ENCODE data around the gene PARVB.
"Not testable (repeated sequence)": the region's sequence is repeated elsewhere in the genome, so short reads cannot be mapped to it uniquely, and the experiment has no call there.

Gene PARVB

GRCh38 chr22:44091021-44091721 is 67.1 kb downstream of the PARVB start:
- peak; percentile 38 for DNase-seq

GRCh38 chr22:44091751-44092150 is 67.6 kb downstream of the PARVB start:
- DNase-seq: no peak

GRCh38 chr22:44092636-44093220 is 68.6 kb downstream of the PARVB start:
- DNase-seq: no peak

GRCh38 chr22:44093791-44094190 is 69.7 kb downstream of the PARVB start:
- DNase-seq: no peak

DNA sequence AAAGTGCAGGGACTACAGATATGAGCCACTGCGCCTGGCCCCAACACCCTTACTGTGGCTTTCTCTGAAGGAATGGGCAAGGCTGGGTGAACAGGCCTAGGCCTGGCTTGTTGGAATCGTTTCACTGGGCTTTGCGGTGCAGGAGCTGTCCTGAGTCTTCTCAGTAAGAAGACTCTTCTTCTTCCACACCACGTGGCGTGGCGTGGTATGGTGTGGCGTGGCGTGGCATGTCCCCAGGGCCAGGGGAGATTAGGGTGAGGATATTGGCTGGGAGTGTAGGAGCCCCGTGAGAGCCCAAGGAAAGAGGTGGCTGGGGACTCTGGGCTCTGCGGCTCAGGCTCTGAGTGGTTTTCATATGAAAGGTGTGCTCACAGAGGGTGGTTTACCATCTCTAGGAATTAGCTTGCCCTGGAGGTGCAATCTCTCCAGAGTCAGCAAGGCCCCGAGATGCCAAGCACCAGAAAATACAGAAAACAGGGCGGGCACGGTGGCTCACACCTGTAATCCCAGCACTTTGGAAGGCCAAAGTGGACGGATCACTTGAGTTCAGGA is 70.7 kb downstream of the PARVB start:
- DNase-seq: no peak

- DNase-seq: no peak
Observed at GRCh38 chr22:44096736-44097135, 72.6 kb downstream of the PARVB start.

GRCh38 chr22:44097263-44098020 is 73.3 kb downstream of the PARVB start:
- DNase-seq: no peak

GRCh38 chr22:44098021-44098739 is 74.1 kb downstream of the PARVB start:
- DNase-seq: no peak

- no peak for DNase-seq
Observed at GRCh38 chr22:44098966-44099530, 74.9 kb downstream of the PARVB start.

GRCh38 chr22:44099696-44100095 is 75.6 kb downstream of the PARVB start:
- DNase-seq: no peak

DNA sequence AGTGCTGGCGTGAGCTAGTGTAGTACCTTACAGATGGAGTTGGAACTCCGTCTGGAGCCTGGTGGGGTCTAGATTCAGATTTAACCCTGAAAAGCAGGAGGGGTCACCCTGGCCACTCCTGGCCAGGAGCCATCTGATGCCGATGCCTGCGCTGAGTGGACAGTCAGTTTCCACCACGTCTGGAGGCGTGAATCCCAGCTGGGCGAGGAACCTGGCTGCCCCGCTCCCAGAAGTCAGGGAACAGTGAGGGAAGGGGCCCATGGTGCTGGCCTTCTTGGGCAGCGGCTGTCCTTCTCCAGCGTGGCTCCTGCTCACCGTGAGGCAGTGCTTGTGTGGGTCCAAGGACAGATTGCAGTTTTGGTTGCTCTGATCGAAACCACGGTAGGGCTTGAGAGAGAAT is 76.3 kb downstream of the PARVB start:
- no peak for DNase-seq

- DNase-seq: no peak
Observed at GRCh38 chr22:44102121-44102520, 78.0 kb downstream of the PARVB start.

DNA sequence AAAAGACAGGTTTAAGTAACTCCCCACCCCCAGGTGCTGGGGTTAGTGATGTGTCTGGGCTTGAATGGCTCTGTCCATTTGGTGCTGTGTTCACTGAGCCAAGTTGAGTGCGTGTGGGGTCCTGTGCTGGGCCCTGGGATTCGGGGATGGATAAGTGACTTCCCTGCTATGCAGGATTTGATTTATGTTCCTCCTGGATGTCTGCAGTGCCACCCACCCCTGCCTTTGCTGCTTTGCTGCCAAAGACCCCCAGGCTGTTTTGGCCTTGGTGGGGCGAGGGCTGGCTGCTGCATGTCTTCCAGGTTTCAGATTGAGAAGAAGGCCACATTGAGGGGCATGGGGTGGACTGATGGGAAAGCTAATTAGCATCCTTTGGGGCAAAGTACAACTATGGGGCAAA is 78.8 kb downstream of the PARVB start:
- no peak for DNase-seq

DNA sequence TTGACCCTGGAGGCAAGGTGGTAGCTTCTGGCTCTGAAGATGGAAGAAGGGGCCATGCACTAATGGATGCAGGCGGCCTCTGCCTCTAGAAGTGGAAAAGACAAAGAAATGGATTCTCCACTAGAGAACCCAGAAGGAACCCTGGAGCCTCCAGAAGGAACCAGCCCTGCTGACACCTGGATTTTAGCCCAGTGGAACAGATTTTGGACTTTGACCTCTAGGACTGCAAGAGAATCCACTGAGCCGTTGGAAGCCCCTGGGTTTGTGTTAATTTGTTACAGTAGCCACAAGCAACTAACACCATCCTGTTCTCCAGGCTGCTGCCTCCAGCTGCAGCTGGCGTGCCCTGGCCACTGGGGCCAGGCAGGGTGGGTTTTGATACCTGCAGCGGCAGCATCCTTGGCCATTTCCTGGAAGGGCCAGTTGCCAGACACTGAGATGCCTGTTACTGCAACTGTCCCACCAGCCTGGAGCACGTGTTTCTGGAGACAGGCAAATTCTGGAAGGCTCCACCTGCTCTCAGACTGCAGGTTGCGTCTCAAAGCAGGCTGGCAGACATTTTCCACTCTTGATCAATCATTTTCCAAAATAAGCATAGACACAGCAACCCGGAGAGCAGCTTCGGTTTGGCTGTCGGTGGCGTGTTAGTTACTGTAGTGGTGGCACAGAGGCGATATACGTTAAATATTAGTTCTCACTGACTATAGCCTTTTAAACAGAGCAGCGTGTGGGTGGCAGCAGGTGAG is 79.8 kb downstream of the PARVB start:
- DNase-seq: no peak

DNA sequence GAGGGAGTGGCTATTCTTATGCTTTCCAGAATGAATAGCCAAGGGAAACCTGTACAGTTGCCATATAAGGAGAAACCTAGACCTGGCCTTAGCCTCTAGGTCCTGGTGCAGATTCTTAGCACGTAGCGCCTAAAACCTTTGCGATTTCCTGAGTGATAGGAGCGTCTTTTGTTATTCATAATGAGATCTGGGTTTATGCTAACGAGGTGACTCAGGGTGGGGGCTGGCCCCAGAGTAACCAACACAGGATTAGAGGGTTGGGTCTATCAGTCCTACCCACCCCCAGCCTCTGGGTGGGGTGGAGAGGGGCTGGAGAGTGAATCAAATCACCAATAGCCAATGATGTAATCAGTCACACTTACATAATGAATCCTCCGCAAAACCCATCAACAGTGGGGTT is 83.2 kb downstream of the PARVB start:
- no peak for DNase-seq

- DNase-seq: no peak
Observed at GRCh38 chr22:44108076-44108475, 84.0 kb downstream of the PARVB start.

- DNase-seq: no peak
Observed at GRCh38 chr22:44108806-44109385, 84.8 kb downstream of the PARVB start.

DNA sequence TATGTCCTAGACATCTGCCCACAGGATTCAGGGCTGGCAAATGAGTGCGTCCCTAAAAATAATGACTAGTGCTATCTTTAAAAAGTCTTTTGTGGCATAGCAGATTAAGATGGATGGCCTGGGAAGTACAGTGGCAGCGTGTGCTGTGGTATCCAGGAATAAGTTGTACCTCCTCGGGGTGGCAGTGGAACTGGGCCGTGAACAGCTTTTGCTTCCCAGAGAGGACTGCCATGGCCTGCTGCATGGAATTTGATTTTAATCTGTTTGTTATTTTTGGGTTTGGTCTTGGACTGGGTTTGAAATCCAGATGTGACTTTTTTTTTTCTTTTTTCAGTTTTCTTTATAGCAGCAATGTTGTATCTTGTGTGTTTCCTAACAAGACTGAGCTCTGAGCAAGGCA is 85.3 kb downstream of the PARVB start:
- DNase-seq: no peak

DNA sequence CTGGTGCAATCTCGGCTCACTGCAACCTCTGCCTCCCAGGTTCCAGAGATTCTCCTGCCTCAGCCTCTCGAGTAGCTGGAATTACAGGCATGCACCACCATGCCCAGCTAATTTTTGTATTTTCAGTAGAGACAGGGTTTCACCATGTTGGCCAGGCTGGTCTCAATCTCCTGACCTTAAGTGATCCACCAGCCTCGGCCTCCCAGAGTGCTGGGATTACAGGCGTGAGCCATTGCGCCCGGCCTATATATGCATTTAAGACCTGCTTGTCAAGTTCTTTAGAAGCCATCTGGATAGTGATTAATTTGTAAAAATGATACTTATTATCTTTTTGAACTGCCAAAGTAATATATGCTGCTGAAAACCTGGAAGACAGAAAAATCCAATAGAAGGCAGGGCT is 86.6 kb downstream of the PARVB start:
- DNase-seq: not testable (repeated sequence)

- no peak for DNase-seq
Observed at GRCh38 chr22:44111562-44112155, 87.6 kb downstream of the PARVB start.

- no peak for DNase-seq
Observed at GRCh38 chr22:44112191-44112590, 88.1 kb downstream of the PARVB start.

All from 8988T (cell line).